CD14-positive monocyte (primary cell): ENCODE results near the gene FDX2. TPM values are rescaled to one million over a fixed set of nuclear protein-coding genes. Genes with fewer than 3 reads are reported as not detected.
A peak's percentile ranks its signal among the peaks of the same experiment; 100 is the strongest.

ENCODE experiments used
- DNase-seq, 3 donors: peaks; one replicate each; pipeline ENCODE4 v3.0.0-alpha.2; 2011 to 2022
- H2AFZ ChIP-seq: 2 replicates; pipeline ENCODE4 v1.6.0; 2012; ENCODE audit warnings: mild to moderate bottlenecking, low read depth, low read length, inconsistent platforms; ENCODE audit not compliant: insufficient read depth, poor library complexity, severe bottlenecking
- H3K27ac ChIP-seq, 2 donors: 1 replicate in 1 of 2; 2 replicates in 1 of 2; pipeline ENCODE4 v1.5.1; 2012 to 2013; ENCODE audit warnings: low read length in 2 of 2, control low read depth in 1 of 2, inconsistent platforms in 1 of 2, low read depth in 1 of 2, mild to moderate bottlenecking in 1 of 2
- H3K27me3 ChIP-seq, 2 donors: one replicate each; pipeline versions ENCODE4 v1.6.0 to v1.6.1; 2011 to 2013; ENCODE audit warnings: low read length in 2 of 2; ENCODE audit not compliant: control insufficient read depth in 2 of 2, insufficient read depth in 2 of 2
- H3K36me3 ChIP-seq, 2 donors: replicated peaks in 1 of 2; 1 replicate in 1 of 2; 2 replicates in 1 of 2; pipeline versions ENCODE4 v1.5.1 to v1.6.1; 2012 to 2013; ENCODE audit warnings: low read length in 2 of 2, control low read depth in 1 of 2, inconsistent platforms in 1 of 2, mild to moderate bottlenecking in 1 of 2; ENCODE audit not compliant: insufficient read depth in 2 of 2, control insufficient read depth in 1 of 2
- H3K4me1 ChIP-seq, 2 donors: 1 replicate in 1 of 2; 2 replicates in 1 of 2; pipeline versions ENCODE4 v1.5.1 to v1.6.1; 2012 to 2013; ENCODE audit warnings: low read length in 2 of 2, control low read depth in 1 of 2, inconsistent platforms in 1 of 2, mild to moderate bottlenecking in 1 of 2, moderate library complexity in 1 of 2; ENCODE audit not compliant: insufficient read depth in 2 of 2, control insufficient read depth in 1 of 2
- H3K4me2 ChIP-seq: replicated peaks from 2 replicates; pipeline ENCODE3; 2012; ENCODE audit warnings: low read length, moderate library complexity, mild to moderate bottlenecking; ENCODE audit not compliant: poor library complexity, severe bottlenecking; ENCODE audit errors: extremely low read depth
- H3K4me3 ChIP-seq, 3 experiments: fragments of 200-600 bp in 1 of 3; sonication (generic) in 1 of 3; replicated peaks in 1 of 3; 1 replicate in 2 of 3; 2 replicates in 1 of 3; pipeline ENCODE4 v1.5.1; 2011 to 2013; ENCODE audit warnings: low read length in 3 of 3, mild to moderate bottlenecking in 3 of 3, control low read depth in 2 of 3, low read depth in 2 of 3, inconsistent platforms in 1 of 3, moderate library complexity in 1 of 3
- H3K79me2 ChIP-seq: 2 replicates; pipeline ENCODE4 v1.6.0; 2012; ENCODE audit warnings: mild to moderate bottlenecking, control low read depth, inconsistent platforms, low read length, moderate library complexity; ENCODE audit not compliant: insufficient read depth
- H3K9ac ChIP-seq: 2 replicates; pipeline ENCODE4 v1.6.0; 2017; ENCODE audit warnings: low read length, mild to moderate bottlenecking; ENCODE audit not compliant: insufficient read depth, poor library complexity, severe bottlenecking
- H3K9me3 ChIP-seq, 2 donors: replicated peaks in 1 of 2; 1 replicate in 1 of 2; 2 replicates in 1 of 2; pipeline versions ENCODE4 v1.5.1 to v1.6.1; 2012 to 2013; ENCODE audit warnings: low read length in 2 of 2, control low read depth in 1 of 2; ENCODE audit not compliant: control insufficient read depth in 1 of 2, insufficient read depth in 1 of 2
- H4K20me1 ChIP-seq: 2 replicates; pipeline ENCODE4 v1.6.0; 2012; ENCODE audit warnings: mild to moderate bottlenecking, low read length, control low read depth, moderate library complexity; ENCODE audit not compliant: insufficient read depth
- H3K27ac Mint-ChIP-seq, 7 donors: one replicate each; pipeline ENCODE4 v1.8.0; 2020; ENCODE audit warnings: mild to moderate bottlenecking in 7 of 7, mixed read lengths in 7 of 7, moderate library complexity in 6 of 7, inconsistent platforms in 2 of 7
- H3K27me3 Mint-ChIP-seq, 3 donors: one replicate each; pipeline ENCODE4 v1.8.0; 2021 to 2022; ENCODE audit warnings: low read depth in 3 of 3, mild to moderate bottlenecking in 3 of 3, mixed read lengths in 3 of 3, moderate library complexity in 3 of 3, inconsistent platforms in 1 of 3
- H3K36me3 Mint-ChIP-seq, 2 donors: one replicate each; pipeline ENCODE4 v1.8.0; 2020; ENCODE audit warnings: mixed read lengths in 2 of 2, inconsistent platforms in 1 of 2, mild to moderate bottlenecking in 1 of 2
- H3K4me1 Mint-ChIP-seq: one replicate; pipeline ENCODE4 v1.8.0; 2020; ENCODE audit warnings: mild to moderate bottlenecking, mixed read lengths
- H3K4me3 Mint-ChIP-seq, 2 donors: one replicate each; pipeline ENCODE4 v1.8.0; 2020; ENCODE audit warnings: mild to moderate bottlenecking in 2 of 2, mixed read lengths in 2 of 2, moderate library complexity in 1 of 2
- H3K9me3 Mint-ChIP-seq, 7 donors: one replicate each; pipeline ENCODE4 v1.8.0; 2020 to 2022; ENCODE audit warnings: mixed read lengths in 7 of 7, mild to moderate bottlenecking in 6 of 7, moderate library complexity in 6 of 7, inconsistent platforms in 2 of 7
- WGBS: methylation state at CpG from one replicate; pipeline ENCODE4 v1.1.5; 2013; ENCODE audit warnings: missing lambda C conversion rate; ENCODE audit not compliant: insufficient coverage; 5-methylcytosine and 5-hydroxymethylcytosine counted together
- intact Hi-C, 2 donors: fragments of 100-400 bp; cut with micrococcal nuclease; formaldehyde crosslinking; loops; one replicate each; pipeline versions ENCODE4 v1.15.0 to v1.15.1; 2023
- polyA plus RNA-seq, 3 donors: library from polyadenylated mRNA; depleted of rRNA in 1 of 3; unstranded in 2 of 3; stranded (reverse) in 1 of 3; fragments of 300-500 nt in 2 of 3; fragments of >200 nt in 1 of 3; fragmentation: Illumina TruSeq in 2 of 3; gene quantifications; 1 replicate in 2 of 3; 2 replicates in 1 of 3; pipeline ENCODE4 v1.2.3, GENCODE V29; 2012 to 2021
- TF ChIP-seq, protein P1 (sequence below): fragments of 200-600 bp; IDR thresholded peaks from one replicate; pipeline ENCODE4 v1.8.0; 2022; ENCODE audit warnings: antibody characterized with exemption, mild to moderate bottlenecking

The FDX2 gene
- polyA plus RNA-seq, 3 donors, result 5.5 to 6.8 (median 6.7) TPM

GRCh38 chr19:10327793-10328192 lies 12.0 kb upstream of the FDX2 start:
- Histone ChIP-seq H3K4me1 (peaks cover 10 to 12% of the 10 kb centered on the region in 2 donors), H2AFZ (no peak overlapping the region), H3K27me3 (no peaks in the 10 kb centered on the region), H3K36me3 (peaks cover 78 to 79% of the 10 kb centered on the region in 2 donors), H4K20me1 (peaks cover 61% of the 10 kb centered on the region), H3K27ac (peak overlapping the region in 1 of 2 donors; percentile 5), H3K4me2 (no peak overlapping the region), H3K9ac (no peak overlapping the region), H3K9me3 (no peaks in the 10 kb centered on the region), H3K4me3 (no peak overlapping the region), H3K79me2 (peaks cover 59% of the 10 kb centered on the region)
- intact Hi-C loops, result no loop called here
- 100% methylated on average over 7 of the region's 7 CpGs for WGBS
- H3K4me3 Mint-ChIP-seq, result no peak overlapping the region
- peaks cover 53 to 78% of the 10 kb centered on the region in 2 donors for H3K36me3 Mint-ChIP-seq
- peak overlapping the region in 2 of 7 donors; percentile 28 to 30 for H3K27ac Mint-ChIP-seq
- no peaks in the 10 kb centered on the region for H3K9me3 Mint-ChIP-seq
- peaks cover 11% of the 10 kb centered on the region for H3K4me1 Mint-ChIP-seq
- no peak for DNase-seq
- TF ChIP-seq, protein P1, sequence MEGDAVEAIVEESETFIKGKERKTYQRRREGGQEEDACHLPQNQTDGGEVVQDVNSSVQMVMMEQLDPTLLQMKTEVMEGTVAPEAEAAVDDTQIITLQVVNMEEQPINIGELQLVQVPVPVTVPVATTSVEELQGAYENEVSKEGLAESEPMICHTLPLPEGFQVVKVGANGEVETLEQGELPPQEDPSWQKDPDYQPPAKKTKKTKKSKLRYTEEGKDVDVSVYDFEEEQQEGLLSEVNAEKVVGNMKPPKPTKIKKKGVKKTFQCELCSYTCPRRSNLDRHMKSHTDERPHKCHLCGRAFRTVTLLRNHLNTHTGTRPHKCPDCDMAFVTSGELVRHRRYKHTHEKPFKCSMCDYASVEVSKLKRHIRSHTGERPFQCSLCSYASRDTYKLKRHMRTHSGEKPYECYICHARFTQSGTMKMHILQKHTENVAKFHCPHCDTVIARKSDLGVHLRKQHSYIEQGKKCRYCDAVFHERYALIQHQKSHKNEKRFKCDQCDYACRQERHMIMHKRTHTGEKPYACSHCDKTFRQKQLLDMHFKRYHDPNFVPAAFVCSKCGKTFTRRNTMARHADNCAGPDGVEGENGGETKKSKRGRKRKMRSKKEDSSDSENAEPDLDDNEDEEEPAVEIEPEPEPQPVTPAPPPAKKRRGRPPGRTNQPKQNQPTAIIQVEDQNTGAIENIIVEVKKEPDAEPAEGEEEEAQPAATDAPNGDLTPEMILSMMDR, result no peak
- peaks cover 0 to 1% (median 0%) of the 10 kb centered on the region in 3 donors for H3K27me3 Mint-ChIP-seq

- H3K36me3 Mint-ChIP-seq, result peaks cover 66 to 95% of the 10 kb centered on the region in 2 donors
- no peak for DNase-seq
- H3K27ac Mint-ChIP-seq, result no peak overlapping the region
- no peaks in the 10 kb centered on the region for H3K4me1 Mint-ChIP-seq
- intact Hi-C loops, result no loop called here
- Histone ChIP-seq H3K36me3 (peaks cover 96 to 99% of the 10 kb centered on the region in 2 donors), H3K4me2 (no peak overlapping the region), H3K79me2 (peaks cover 40% of the 10 kb centered on the region), H3K9ac (no peak overlapping the region), H3K9me3 (no peaks in the 10 kb centered on the region), H2AFZ (no peak overlapping the region), H4K20me1 (peaks cover 52% of the 10 kb centered on the region), H3K27me3 (no peaks in the 10 kb centered on the region), H3K4me1 (no peaks in the 10 kb centered on the region), H3K4me3 (no peak overlapping the region), H3K27ac (no peak overlapping the region)
- TF ChIP-seq, protein P1, result no peak
- H3K27me3 Mint-ChIP-seq, result peaks cover 0 to 2% (median 1%) of the 10 kb centered on the region in 3 donors
- H3K4me3 Mint-ChIP-seq, result no peak overlapping the region
- no peaks in the 10 kb centered on the region for H3K9me3 Mint-ChIP-seq
- 100% methylated on average over 3 of the region's 8 CpGs for WGBS
These were observed 9.9 kb upstream of the FDX2 start for GRCh38 chr19:10325732-10326131.
